ENCODE measurements around the gene NOL11. TPM values are rescaled to one million over a fixed set of nuclear protein-coding genes. Genes with fewer than 3 reads are reported as not detected.
"Not testable (repeated sequence)": the region's sequence is repeated elsewhere in the genome, so short reads cannot be mapped to it uniquely, and the experiment has no call there.

NOL11 gene
- total RNA-seq, 1 donor from 2014 or later = 118 TPM

GRCh38 chr17:67718325-67718941, 697 bp downstream of the NOL11 start:
- H3K36me3 Mint-ChIP-seq (ENCODE audit: low read depth) = peaks cover 28% of the 10 kb centered on the region
- peak overlapping the region; percentile 96 for H3K27ac Mint-ChIP-seq
- no peaks in the 10 kb centered on the region for H3K27me3 Mint-ChIP-seq
- H3K4me3 Mint-ChIP-seq = peak overlapping the region; percentile 90
- intact Hi-C loops (cut with micrococcal nuclease) = loop anchor here (5.0 kb wide), 1 partner anchor 319 kb away; the partner anchor contains the start of gene KPNA2
- no peaks in the 10 kb centered on the region for H3K9me3 Mint-ChIP-seq
- H3K4me1 Mint-ChIP-seq = peaks cover 16% of the 10 kb centered on the region
- DNase-seq = no peak

GRCh38 chr17:67725373-67725791, 7.6 kb downstream of the NOL11 start:
- Mint-ChIP-seq H3K36me3 (ENCODE audit: low read depth) (peaks cover 74% of the 10 kb centered on the region), H3K4me3 (peak overlapping the region; percentile 53), H3K27ac (peak overlapping the region; percentile 78), H3K9me3 (no peaks in the 10 kb centered on the region), H3K27me3 (no peaks in the 10 kb centered on the region), H3K4me1 (peaks cover 24% of the 10 kb centered on the region)
- DNase-seq = no peak
- intact Hi-C loops (cut with micrococcal nuclease) = no loop called here

- peak overlapping the region; percentile 53 for H3K4me3 Mint-ChIP-seq
- peak overlapping the region; percentile 78 for H3K27ac Mint-ChIP-seq
Observed at GRCh38 chr17:67725807-67726206, 8.1 kb downstream of the NOL11 start.

GRCh38 chr17:67727152-67728039, 9.7 kb downstream of the NOL11 start:
- H3K4me3 Mint-ChIP-seq; H3K9me3 Mint-ChIP-seq; H3K27me3 Mint-ChIP-seq; intact Hi-C loops (cut with micrococcal nuclease); DNase-seq: not testable (repeated sequence)
- Mint-ChIP-seq H3K36me3 (ENCODE audit: low read depth) (peaks cover 71% of the 10 kb centered on the region), H3K4me1 (peaks cover 20% of the 10 kb centered on the region), H3K27ac (peak overlapping the region; percentile 43)

More at GRCh38 chr17:67725807-67726206, 8.1 kb downstream of the NOL11 start:
- intact Hi-C loops (cut with micrococcal nuclease) = no loop called here
- Mint-ChIP-seq H3K27me3 (no peaks in the 10 kb centered on the region), H3K4me1 (peaks cover 22% of the 10 kb centered on the region), H3K36me3 (ENCODE audit: low read depth) (peaks cover 75% of the 10 kb centered on the region), H3K9me3 (no peaks in the 10 kb centered on the region)
- no peak for DNase-seq

GRCh38 chr17:67729903-67730302, 12.2 kb downstream of the NOL11 start:
- intact Hi-C loops (cut with micrococcal nuclease) = no loop called here
- H3K36me3 Mint-ChIP-seq (ENCODE audit: low read depth) = peaks cover 74% of the 10 kb centered on the region
- H3K27me3 Mint-ChIP-seq = no peaks in the 10 kb centered on the region
- no peak overlapping the region for H3K27ac Mint-ChIP-seq
- DNase-seq = no peak
- H3K4me1 Mint-ChIP-seq = peaks cover 25% of the 10 kb centered on the region
- no peak overlapping the region for H3K4me3 Mint-ChIP-seq
- no peaks in the 10 kb centered on the region for H3K9me3 Mint-ChIP-seq

GRCh38 chr17:67730731-67731130, 13.0 kb downstream of the NOL11 start:
- Mint-ChIP-seq H3K9me3 (no peaks in the 10 kb centered on the region), H3K36me3 (ENCODE audit: low read depth) (peaks cover 67% of the 10 kb centered on the region), H3K27me3 (no peaks in the 10 kb centered on the region), H3K4me3 (no peak overlapping the region), H3K4me1 (peaks cover 18% of the 10 kb centered on the region), H3K27ac (no peak overlapping the region)
- intact Hi-C loops (cut with micrococcal nuclease) = no loop called here
- no peak for DNase-seq

- H3K36me3 Mint-ChIP-seq (ENCODE audit: low read depth) = peaks cover 70% of the 10 kb centered on the region
- H3K4me1 Mint-ChIP-seq = peaks cover 10% of the 10 kb centered on the region
- H3K4me3 Mint-ChIP-seq = no peak overlapping the region
- no peaks in the 10 kb centered on the region for H3K27me3 Mint-ChIP-seq
- H3K27ac Mint-ChIP-seq = no peak overlapping the region
- intact Hi-C loops (cut with micrococcal nuclease) = no loop called here
- DNase-seq = no peak
- no peaks in the 10 kb centered on the region for H3K9me3 Mint-ChIP-seq
Observed at GRCh38 chr17:67733449-67733848, 15.7 kb downstream of the NOL11 start.

- H3K9me3 Mint-ChIP-seq = no peaks in the 10 kb centered on the region
- no peak overlapping the region for H3K27ac Mint-ChIP-seq
- intact Hi-C loops (cut with micrococcal nuclease) = no loop called here
- H3K36me3 Mint-ChIP-seq (ENCODE audit: low read depth) = peaks cover 57% of the 10 kb centered on the region
- H3K27me3 Mint-ChIP-seq = no peaks in the 10 kb centered on the region
- H3K4me3 Mint-ChIP-seq = no peak overlapping the region
- DNase-seq = no peak
- H3K4me1 Mint-ChIP-seq = peaks cover 6% of the 10 kb centered on the region
Observed at GRCh38 chr17:67737145-67737544, 19.4 kb downstream of the NOL11 start.

GRCh38 chr17:67742025-67742424, 24.3 kb downstream of the NOL11 start:
- intact Hi-C loops (cut with micrococcal nuclease) = no loop called here
- DNase-seq = no peak
- H3K9me3 Mint-ChIP-seq = no peaks in the 10 kb centered on the region
- H3K4me3 Mint-ChIP-seq = no peak overlapping the region
- H3K27ac Mint-ChIP-seq = no peak overlapping the region
- peaks cover 47% of the 10 kb centered on the region for H3K36me3 Mint-ChIP-seq (ENCODE audit: low read depth)
- H3K4me1 Mint-ChIP-seq = no peaks in the 10 kb centered on the region
- no peaks in the 10 kb centered on the region for H3K27me3 Mint-ChIP-seq

- intact Hi-C loops (cut with micrococcal nuclease) = no loop called here
- H3K4me3 Mint-ChIP-seq = no peak overlapping the region
- H3K27ac Mint-ChIP-seq = no peak overlapping the region
- no peaks in the 10 kb centered on the region for H3K4me1 Mint-ChIP-seq
- no peaks in the 10 kb centered on the region for H3K9me3 Mint-ChIP-seq
- DNase-seq = no peak
- H3K36me3 Mint-ChIP-seq (ENCODE audit: low read depth) = peaks cover 57% of the 10 kb centered on the region
- H3K27me3 Mint-ChIP-seq = no peaks in the 10 kb centered on the region
Observed at GRCh38 chr17:67746704-67747571, 29.2 kb downstream of the NOL11 start.

GRCh38 chr17:67747681-67748235, 30.0 kb downstream of the NOL11 start:
- no peak for DNase-seq
- no peaks in the 10 kb centered on the region for H3K9me3 Mint-ChIP-seq
- intact Hi-C loops (cut with micrococcal nuclease) = no loop called here
- no peaks in the 10 kb centered on the region for H3K4me1 Mint-ChIP-seq
- H3K27ac Mint-ChIP-seq = no peak overlapping the region
- peaks cover 54% of the 10 kb centered on the region for H3K36me3 Mint-ChIP-seq (ENCODE audit: low read depth)
- H3K4me3 Mint-ChIP-seq = no peak overlapping the region
- no peaks in the 10 kb centered on the region for H3K27me3 Mint-ChIP-seq

- H3K4me1 Mint-ChIP-seq = peaks cover 3% of the 10 kb centered on the region
- DNase-seq = no peak
- H3K9me3 Mint-ChIP-seq = no peaks in the 10 kb centered on the region
- peaks cover 49% of the 10 kb centered on the region for H3K36me3 Mint-ChIP-seq (ENCODE audit: low read depth)
- no peak overlapping the region for H3K27ac Mint-ChIP-seq
- no peaks in the 10 kb centered on the region for H3K27me3 Mint-ChIP-seq
- H3K4me3 Mint-ChIP-seq = no peak overlapping the region
- intact Hi-C loops (cut with micrococcal nuclease) = no loop called here
Observed at GRCh38 chr17:67750067-67750466, 32.3 kb downstream of the NOL11 start.

Data from activated CD4-positive, alpha-beta T cell treated with anti-CD3 and anti-CD28 coated beads, Interleukin-2, amount 10 ng/mL, durations not matched to agents 24 days and 14 days (primary cell).